Measurements from ENCODE around the gene TMEM51.

GRCh38 chr1:15115542-15116330 lies 37.8 kb upstream of the TMEM51 start:
- TF ChIP-seq RAD21 (IDR thresholded peaks at IDR 0.05; ENCODE audit: low read length) (no peak), CEBPB (IDR thresholded peaks at IDR 0.05; ENCODE audit: low read depth, low read length) (no peak), POLR2A (IDR thresholded peaks at IDR 0.05; ENCODE audit: low read depth, low read length) (no peak)
- TF ChIP-seq, protein P1, sequence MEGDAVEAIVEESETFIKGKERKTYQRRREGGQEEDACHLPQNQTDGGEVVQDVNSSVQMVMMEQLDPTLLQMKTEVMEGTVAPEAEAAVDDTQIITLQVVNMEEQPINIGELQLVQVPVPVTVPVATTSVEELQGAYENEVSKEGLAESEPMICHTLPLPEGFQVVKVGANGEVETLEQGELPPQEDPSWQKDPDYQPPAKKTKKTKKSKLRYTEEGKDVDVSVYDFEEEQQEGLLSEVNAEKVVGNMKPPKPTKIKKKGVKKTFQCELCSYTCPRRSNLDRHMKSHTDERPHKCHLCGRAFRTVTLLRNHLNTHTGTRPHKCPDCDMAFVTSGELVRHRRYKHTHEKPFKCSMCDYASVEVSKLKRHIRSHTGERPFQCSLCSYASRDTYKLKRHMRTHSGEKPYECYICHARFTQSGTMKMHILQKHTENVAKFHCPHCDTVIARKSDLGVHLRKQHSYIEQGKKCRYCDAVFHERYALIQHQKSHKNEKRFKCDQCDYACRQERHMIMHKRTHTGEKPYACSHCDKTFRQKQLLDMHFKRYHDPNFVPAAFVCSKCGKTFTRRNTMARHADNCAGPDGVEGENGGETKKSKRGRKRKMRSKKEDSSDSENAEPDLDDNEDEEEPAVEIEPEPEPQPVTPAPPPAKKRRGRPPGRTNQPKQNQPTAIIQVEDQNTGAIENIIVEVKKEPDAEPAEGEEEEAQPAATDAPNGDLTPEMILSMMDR (conservative IDR thresholded peaks at IDR 0.05; ENCODE audit: low read depth, low read length) = no peak
- TF ChIP-seq, protein P2, sequence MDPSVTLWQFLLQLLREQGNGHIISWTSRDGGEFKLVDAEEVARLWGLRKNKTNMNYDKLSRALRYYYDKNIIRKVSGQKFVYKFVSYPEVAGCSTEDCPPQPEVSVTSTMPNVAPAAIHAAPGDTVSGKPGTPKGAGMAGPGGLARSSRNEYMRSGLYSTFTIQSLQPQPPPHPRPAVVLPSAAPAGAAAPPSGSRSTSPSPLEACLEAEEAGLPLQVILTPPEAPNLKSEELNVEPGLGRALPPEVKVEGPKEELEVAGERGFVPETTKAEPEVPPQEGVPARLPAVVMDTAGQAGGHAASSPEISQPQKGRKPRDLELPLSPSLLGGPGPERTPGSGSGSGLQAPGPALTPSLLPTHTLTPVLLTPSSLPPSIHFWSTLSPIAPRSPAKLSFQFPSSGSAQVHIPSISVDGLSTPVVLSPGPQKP (IDR thresholded peaks at IDR 0.05; ENCODE audit: borderline replicate concordance, low read depth, low read length) = no peak

Measured in IMR-90 (cell line).